Transverse colon (tissue), 4 donors: ENCODE results near the gene DRD5. TPM values are rescaled to one million over a fixed set of nuclear protein-coding genes. Genes with fewer than 3 reads are reported as not detected.
"Not testable (repeated sequence)": the region's sequence is repeated elsewhere in the genome, so short reads cannot be mapped to it uniquely, and the experiment has no call there.

Experiments used
- DNase-seq: peaks from one replicate; pipeline ENCODE4 v3.0.0-alpha.2; 2019
- H3K27ac ChIP-seq, 4 donors: fragments of 200-600 bp; sonication (generic); 2 replicates each; pipeline ENCODE4 v1.5.1; 2016 to 2018; ENCODE audit warnings: inconsistent platforms in 4 of 4
- H3K27me3 ChIP-seq: fragments of 200-600 bp; sonication (generic); 2 replicates; pipeline ENCODE4 v1.5.1; 2017; ENCODE audit warnings: inconsistent platforms
- H3K36me3 ChIP-seq, 4 donors: fragments of 200-600 bp; sonication (generic); 2 replicates each; pipeline ENCODE4 v1.5.1; 2017 to 2019; ENCODE audit warnings: inconsistent platforms in 4 of 4
- H3K4me1 ChIP-seq, 4 donors: fragments of 200-600 bp; sonication (generic); 2 replicates each; pipeline ENCODE4 v1.5.1; 2017 to 2020; ENCODE audit warnings: inconsistent platforms in 4 of 4
- H3K4me3 ChIP-seq, 4 donors: fragments of 200-600 bp; sonication (generic); 1 replicate in 1 of 4; 2 replicates in 3 of 4; pipeline versions ENCODE4 v1.5.1 to v1.6.1; 2017 to 2019; ENCODE audit warnings: inconsistent platforms in 4 of 4
- H3K9me3 ChIP-seq, 2 donors: fragments of 200-600 bp; sonication (generic); 2 replicates each; pipeline ENCODE4 v1.5.1; 2017 to 2019; ENCODE audit warnings: inconsistent platforms in 2 of 2
- EP300 ChIP-seq: sonication (generic); formaldehyde crosslinking; IDR thresholded peaks from one replicate; pipeline ENCODE4 v1.6.1; 2017; ENCODE audit warnings: antibody characterized with exemption, low read depth
- POLR2A ChIP-seq: fragments of 450-650 bp; IDR thresholded peaks from one replicate; pipeline ENCODE4 v1.6.1; 2016; ENCODE audit warnings: antibody characterized with exemption, mild to moderate bottlenecking, moderate library complexity
- POLR2AphosphoS5 ChIP-seq, 3 donors: sonication (generic); formaldehyde crosslinking; IDR thresholded peaks; one replicate each; pipeline ENCODE4 v1.6.1; 2016; ENCODE audit warnings: antibody characterized with exemption in 3 of 3
- WGBS, 2 donors: methylation state at CpG; one replicate each; pipeline ENCODE4 v1.1.5; 2018; ENCODE audit warnings: low coverage in 1 of 2; 5-methylcytosine and 5-hydroxymethylcytosine counted together
- in situ Hi-C, 4 donors: fragments of 200-750 bp; cut with MboI; loops; one replicate each; pipeline versions ENCODE4 v1.15.0 to v1.15.1; 2017; ENCODE audit warnings: low sequenced_read_pairs in 3 of 4, low pct_ligation_motif_present in 1 of 4, low pct_unique_long_range_greater_than_20kb in 1 of 4
- intact Hi-C: fragments of 100-400 bp; cut with DNase I; formaldehyde crosslinking; loops from one replicate; pipeline ENCODE4 v1.15.1; 2023; ENCODE audit warnings: low total_unique reads
- total RNA-seq, 4 donors: library from RNA; depleted of rRNA; stranded (reverse); fragments of >200 nt; gene quantifications; one replicate each; pipeline ENCODE4 v1.1.0, GENCODE V29; 2016
- TF ChIP-seq, protein P1 (sequence below), 5 experiments: fragments of 200-600 bp in 3 of 5; fragments of 450-650 bp in 2 of 5; sonication (generic) in 3 of 5; IDR thresholded peaks; 1 replicate in 2 of 5; 2 replicates in 3 of 5; pipeline ENCODE4 v1.5.1; 2016 to 2017; ENCODE audit warnings: antibody characterized with exemption in 5 of 5, inconsistent platforms in 3 of 5, mild to moderate bottlenecking in 2 of 5, moderate library complexity in 1 of 5

Gene DRD5
- total RNA-seq, 4 donors from 2014 or later, result not detected

DNA sequence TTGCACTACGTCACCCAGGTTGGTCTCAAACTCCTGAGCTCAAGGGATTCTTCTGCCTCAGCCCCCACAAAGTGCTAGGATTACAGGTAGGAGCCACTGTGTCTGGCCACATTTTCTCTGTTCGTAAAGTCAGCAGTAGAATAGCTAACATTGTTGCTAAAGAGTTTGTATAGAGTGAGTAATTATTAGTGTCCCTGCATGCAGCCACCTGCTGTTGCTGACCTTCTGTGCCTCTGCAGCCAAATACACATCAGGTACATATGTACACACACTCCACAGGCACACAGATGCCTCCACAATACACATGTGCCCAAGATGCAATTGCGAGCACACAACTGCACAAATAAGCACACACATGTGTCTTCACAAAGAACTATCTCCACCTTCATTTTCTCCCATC is 10.9 kb downstream of the DRD5 start:
- 79 to 83% methylated on average over 3 of the region's 3 CpGs for WGBS, 2 donors
- Histone ChIP-seq H3K27ac (no peak overlapping the region), H3K4me3 (no peak overlapping the region), H3K9me3 (no peaks in the 10 kb centered on the region), H3K4me1 (no peaks in the 10 kb centered on the region), H3K36me3 (no peaks in the 10 kb centered on the region), H3K27me3 (no peaks in the 10 kb centered on the region)
- in situ Hi-C loops, result no loop called here
- DNase-seq, result no peak
- intact Hi-C loops, result no loop called here
- no peak for TF ChIP-seq POLR2AphosphoS5 (IDR thresholded peaks at IDR 0.05)
- TF ChIP-seq, protein P1, sequence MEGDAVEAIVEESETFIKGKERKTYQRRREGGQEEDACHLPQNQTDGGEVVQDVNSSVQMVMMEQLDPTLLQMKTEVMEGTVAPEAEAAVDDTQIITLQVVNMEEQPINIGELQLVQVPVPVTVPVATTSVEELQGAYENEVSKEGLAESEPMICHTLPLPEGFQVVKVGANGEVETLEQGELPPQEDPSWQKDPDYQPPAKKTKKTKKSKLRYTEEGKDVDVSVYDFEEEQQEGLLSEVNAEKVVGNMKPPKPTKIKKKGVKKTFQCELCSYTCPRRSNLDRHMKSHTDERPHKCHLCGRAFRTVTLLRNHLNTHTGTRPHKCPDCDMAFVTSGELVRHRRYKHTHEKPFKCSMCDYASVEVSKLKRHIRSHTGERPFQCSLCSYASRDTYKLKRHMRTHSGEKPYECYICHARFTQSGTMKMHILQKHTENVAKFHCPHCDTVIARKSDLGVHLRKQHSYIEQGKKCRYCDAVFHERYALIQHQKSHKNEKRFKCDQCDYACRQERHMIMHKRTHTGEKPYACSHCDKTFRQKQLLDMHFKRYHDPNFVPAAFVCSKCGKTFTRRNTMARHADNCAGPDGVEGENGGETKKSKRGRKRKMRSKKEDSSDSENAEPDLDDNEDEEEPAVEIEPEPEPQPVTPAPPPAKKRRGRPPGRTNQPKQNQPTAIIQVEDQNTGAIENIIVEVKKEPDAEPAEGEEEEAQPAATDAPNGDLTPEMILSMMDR (IDR thresholded peaks at IDR 0.05), result no peak

DNA sequence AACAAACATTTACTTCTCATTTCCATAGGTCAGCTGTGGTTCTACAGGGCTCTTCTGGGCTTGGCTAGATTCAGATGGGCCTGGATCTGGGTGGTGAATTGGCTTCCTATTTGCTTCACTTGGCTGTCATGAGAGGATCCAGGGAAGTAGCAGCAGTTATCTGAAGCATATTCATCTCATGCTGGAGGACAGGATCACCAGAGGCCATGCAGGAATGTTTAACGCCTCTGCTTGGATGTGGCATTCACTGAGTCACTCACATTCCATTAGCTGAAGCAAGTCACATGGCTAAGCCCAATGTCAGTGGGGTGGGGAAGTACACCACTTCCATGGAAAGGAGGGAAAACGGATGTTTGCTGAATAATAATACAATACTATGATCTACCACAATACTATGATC is 15.2 kb downstream of the DRD5 start:
- H3K9me3 ChIP-seq, DNase-seq, H3K27me3 ChIP-seq, in situ Hi-C loops, H3K4me3 ChIP-seq, H3K36me3 ChIP-seq, intact Hi-C loops, H3K27ac ChIP-seq, H3K4me1 ChIP-seq: not testable (repeated sequence)
- 0 to 50% methylated on average over 1 to 2 of the region's 2 CpGs for WGBS, 2 donors

DNA sequence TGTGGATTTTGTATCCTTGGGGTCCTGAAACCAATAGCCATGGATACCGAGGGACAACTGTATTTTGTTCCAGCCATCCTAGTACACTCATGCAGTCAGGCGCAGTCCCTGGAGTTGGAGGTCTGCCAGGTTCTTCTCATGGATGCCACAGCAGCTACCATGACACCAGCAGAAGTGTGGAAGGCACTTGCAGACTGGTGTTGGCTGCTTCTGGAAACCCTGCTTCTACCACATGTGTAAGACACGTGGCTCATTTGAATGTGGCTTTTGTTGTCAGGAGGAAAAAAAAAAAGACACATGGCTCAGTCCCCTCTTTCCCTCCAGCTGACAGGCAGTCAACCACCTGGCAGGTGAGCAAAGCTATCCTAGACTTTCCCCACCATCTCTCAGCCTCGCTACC is 19.4 kb downstream of the DRD5 start:
- H3K27me3 ChIP-seq, result no peaks in the 10 kb centered on the region
- H3K36me3 ChIP-seq, result no peaks in the 10 kb centered on the region
- H3K27ac ChIP-seq, result no peak overlapping the region
- TF ChIP-seq EP300 (no peak), POLR2AphosphoS5 (IDR thresholded peaks at IDR 0.05) (no peak), POLR2A (no peak)
- TF ChIP-seq, protein P1 (IDR thresholded peaks at IDR 0.05), result no peak
- no peaks in the 10 kb centered on the region for H3K4me1 ChIP-seq
- in situ Hi-C loops (no loop called here), intact Hi-C loops (no loop called here)
- no peak for DNase-seq
- H3K9me3 ChIP-seq, result no peaks in the 10 kb centered on the region
- no peak overlapping the region for H3K4me3 ChIP-seq
- WGBS, 2 donors, result 77% methylated on average over 4 of the region's 4 CpGs; no CpG with 5 or more reads in 1 of the 2 donors

DNA sequence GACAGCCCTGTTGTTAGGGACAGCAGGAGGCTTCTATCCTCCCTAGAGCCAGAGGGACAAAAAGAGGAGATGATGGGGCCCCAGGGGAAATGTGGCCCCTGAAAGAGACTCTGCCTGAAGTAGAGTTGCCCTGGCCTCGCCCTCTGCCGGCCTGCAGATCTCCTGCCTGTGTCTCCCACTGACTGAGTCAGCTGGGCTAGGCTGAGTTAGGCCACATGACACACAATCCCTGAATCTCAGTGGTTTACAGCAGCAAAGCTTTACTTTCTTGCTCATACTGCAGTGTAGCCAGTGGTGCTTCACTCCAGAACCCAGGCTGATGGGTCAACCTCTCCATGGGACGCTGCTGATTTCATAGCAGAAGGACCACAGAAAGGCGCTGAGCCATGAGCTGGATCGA is 23.5 kb downstream of the DRD5 start:
- 91 to 94% methylated on average over 3 to 5 of the region's 5 CpGs for WGBS, 2 donors
- no peaks in the 10 kb centered on the region for H3K27me3 ChIP-seq
- intact Hi-C loops, result no loop called here
- no peaks in the 10 kb centered on the region for H3K4me1 ChIP-seq
- H3K4me3 ChIP-seq, result no peak overlapping the region
- no peak for TF ChIP-seq POLR2A
- TF ChIP-seq EP300, result no peak
- TF ChIP-seq POLR2AphosphoS5 (IDR thresholded peaks at IDR 0.05), result no peak
- TF ChIP-seq, protein P1 (IDR thresholded peaks at IDR 0.05), result no peak
- no peak for DNase-seq
- H3K9me3 ChIP-seq, result no peaks in the 10 kb centered on the region
- no peaks in the 10 kb centered on the region for H3K36me3 ChIP-seq
- H3K27ac ChIP-seq, result no peak overlapping the region
- in situ Hi-C loops, result no loop called here

DNA sequence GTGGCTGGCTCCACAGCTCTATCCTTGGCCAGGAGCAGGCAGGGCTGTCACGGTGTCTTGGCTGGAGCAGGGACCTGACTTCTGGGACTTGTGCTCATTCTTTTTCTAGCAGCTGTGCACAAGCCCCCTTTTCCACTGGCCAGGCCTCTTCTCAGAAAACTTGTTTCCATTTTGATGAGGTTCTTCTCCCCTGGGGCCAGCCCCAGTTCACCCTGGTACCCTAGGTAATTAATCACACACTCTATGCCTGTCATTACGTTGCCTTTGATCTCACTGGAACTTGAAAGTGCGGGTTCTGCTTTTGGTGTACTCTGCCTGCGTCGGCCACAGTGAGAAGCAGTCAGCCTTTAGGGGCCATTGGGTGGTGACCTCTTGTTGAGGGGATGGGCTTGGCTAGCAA is 26.6 kb downstream of the DRD5 start:
- no peaks in the 10 kb centered on the region for H3K4me1 ChIP-seq
- intact Hi-C loops (no loop called here), in situ Hi-C loops (no loop called here)
- WGBS, 2 donors, result 64% methylated on average over 5 of the region's 5 CpGs; no CpG with 5 or more reads in 1 of the 2 donors
- DNase-seq, result no peak
- no peak overlapping the region for H3K27ac ChIP-seq
- no peaks in the 10 kb centered on the region for H3K36me3 ChIP-seq
- no peak overlapping the region for H3K4me3 ChIP-seq
- no peak for TF ChIP-seq EP300
- no peak for TF ChIP-seq POLR2AphosphoS5 (IDR thresholded peaks at IDR 0.05)
- no peak for TF ChIP-seq POLR2A
- TF ChIP-seq, protein P1 (IDR thresholded peaks at IDR 0.05), result no peak
- H3K27me3 ChIP-seq, result no peaks in the 10 kb centered on the region
- H3K9me3 ChIP-seq, result no peaks in the 10 kb centered on the region
